ENCODE measurements around the gene HSD11B1L. TPM values are rescaled to one million over a fixed set of nuclear protein-coding genes. Genes with fewer than 3 reads are reported as not detected.

HSD11B1L gene
- total RNA-seq, 2 donors from 2014 or later, result 1.8 to 3.6 TPM

GRCh38 chr19:5673752-5674151 lies 7.1 kb upstream of the HSD11B1L start:
- ATAC-seq, result no peak
- H3K27ac Mint-ChIP-seq, result no peak overlapping the region
- no peak for DNase-seq (ENCODE audit: low spot score)
- H3K27me3 Mint-ChIP-seq, result no peaks in the 10 kb centered on the region
- no peaks in the 10 kb centered on the region for H3K9me3 Mint-ChIP-seq
- no peak overlapping the region for H3K4me3 Mint-ChIP-seq
- H3K4me1 Mint-ChIP-seq (ENCODE audit: low read depth in 2 of 2), result peaks cover 0 to 3% of the 10 kb centered on the region in 2 donors
- no peaks in the 10 kb centered on the region for H3K36me3 Mint-ChIP-seq

- Mint-ChIP-seq H3K36me3 (no peaks in the 10 kb centered on the region), H3K4me1 (ENCODE audit: low read depth in 2 of 2) (peaks cover 5 to 7% of the 10 kb centered on the region in 2 donors), H3K27me3 (no peaks in the 10 kb centered on the region), H3K9me3 (no peaks in the 10 kb centered on the region), H3K4me3 (no peak overlapping the region), H3K27ac (no peak overlapping the region)
- no peak for DNase-seq (ENCODE audit: low spot score)
- no peak for ATAC-seq
Observed at GRCh38 chr19:5674714-5675113, 6.1 kb upstream of the HSD11B1L start.

GRCh38 chr19:5676105-5676771 lies 4.6 kb upstream of the HSD11B1L start:
- Mint-ChIP-seq H3K27me3 (no peaks in the 10 kb centered on the region), H3K27ac (no peak overlapping the region), H3K4me1 (ENCODE audit: low read depth in 2 of 2) (peaks cover 11 to 14% of the 10 kb centered on the region in 2 donors), H3K36me3 (no peaks in the 10 kb centered on the region), H3K4me3 (no peak overlapping the region), H3K9me3 (no peaks in the 10 kb centered on the region)
- ATAC-seq (no peak), DNase-seq (ENCODE audit: low spot score) (no peak)

GRCh38 chr19:5676772-5677105 lies 4.1 kb upstream of the HSD11B1L start:
- DNase-seq (ENCODE audit: low spot score), result no peak
- ATAC-seq, result no peak
- H3K27me3 Mint-ChIP-seq, result no peaks in the 10 kb centered on the region
- no peaks in the 10 kb centered on the region for H3K36me3 Mint-ChIP-seq
- H3K4me1 Mint-ChIP-seq (ENCODE audit: low read depth in 2 of 2), result peaks cover 16 to 19% of the 10 kb centered on the region in 2 donors
- no peaks in the 10 kb centered on the region for H3K9me3 Mint-ChIP-seq
- no peak overlapping the region for H3K27ac Mint-ChIP-seq
- H3K4me3 Mint-ChIP-seq, result no peak overlapping the region

- no peak overlapping the region for H3K27ac Mint-ChIP-seq
- no peak for ATAC-seq
- H3K4me1 Mint-ChIP-seq (ENCODE audit: low read depth in 2 of 2), result peaks cover 18 to 20% of the 10 kb centered on the region in 2 donors
- no peaks in the 10 kb centered on the region for H3K9me3 Mint-ChIP-seq
- H3K36me3 Mint-ChIP-seq, result no peaks in the 10 kb centered on the region
- H3K27me3 Mint-ChIP-seq, result no peaks in the 10 kb centered on the region
- DNase-seq (ENCODE audit: low spot score), result no peak
- H3K4me3 Mint-ChIP-seq, result no peak overlapping the region
Observed at GRCh38 chr19:5677136-5677535, 3.7 kb upstream of the HSD11B1L start.

- no peak overlapping the region for H3K27ac Mint-ChIP-seq
- H3K9me3 Mint-ChIP-seq, result no peaks in the 10 kb centered on the region
- no peak overlapping the region for H3K4me3 Mint-ChIP-seq
- DNase-seq (ENCODE audit: low spot score) (no peak), ATAC-seq (no peak)
- no peaks in the 10 kb centered on the region for H3K27me3 Mint-ChIP-seq
- no peaks in the 10 kb centered on the region for H3K36me3 Mint-ChIP-seq
- H3K4me1 Mint-ChIP-seq (ENCODE audit: low read depth in 2 of 2), result peaks cover 18 to 20% of the 10 kb centered on the region in 2 donors
Observed at GRCh38 chr19:5677580-5677979, 3.2 kb upstream of the HSD11B1L start.

GRCh38 chr19:5678071-5678718 lies 2.6 kb upstream of the HSD11B1L start:
- no peak for DNase-seq (ENCODE audit: low spot score)
- Mint-ChIP-seq H3K4me1 (ENCODE audit: low read depth in 2 of 2) (peaks cover 18 to 20% of the 10 kb centered on the region in 2 donors), H3K27me3 (no peaks in the 10 kb centered on the region), H3K27ac (no peak overlapping the region), H3K9me3 (no peaks in the 10 kb centered on the region), H3K36me3 (no peaks in the 10 kb centered on the region), H3K4me3 (no peak overlapping the region)
- no peak for ATAC-seq

- Mint-ChIP-seq H3K4me3 (peak overlapping the region; percentile 86), H3K27ac (peak overlapping the region; percentile 85 to 96), H3K36me3 (no peaks in the 10 kb centered on the region)
Observed at GRCh38 chr19:5679289-5680083, 1.3 kb upstream of the HSD11B1L start.

GRCh38 chr19:5680084-5680436 lies 767 bp upstream of the HSD11B1L start:
- ATAC-seq, result no peak

More at GRCh38 chr19:5679289-5680083, 1.3 kb upstream of the HSD11B1L start:
- ATAC-seq (no peak), DNase-seq (ENCODE audit: low spot score) (no peak)
- Mint-ChIP-seq H3K27me3 (no peaks in the 10 kb centered on the region), H3K4me1 (ENCODE audit: low read depth in 2 of 2) (peaks cover 18 to 23% of the 10 kb centered on the region in 2 donors), H3K9me3 (no peaks in the 10 kb centered on the region)

GRCh38 chr19:5681391-5682106 lies 722 bp downstream of the HSD11B1L start:
- Mint-ChIP-seq H3K27me3 (no peaks in the 10 kb centered on the region), H3K4me1 (ENCODE audit: low read depth in 2 of 2) (peaks cover 24% of the 10 kb centered on the region in 2 donors), H3K9me3 (no peaks in the 10 kb centered on the region), H3K27ac (peak overlapping the region; percentile 5 to 26), H3K36me3 (no peaks in the 10 kb centered on the region), H3K4me3 (peak overlapping the region; percentile 86)
- DNase-seq (ENCODE audit: low spot score) (no peak), ATAC-seq (no peak)

More at GRCh38 chr19:5680084-5680436, 767 bp upstream of the HSD11B1L start:
- H3K36me3 Mint-ChIP-seq, result no peaks in the 10 kb centered on the region
- H3K9me3 Mint-ChIP-seq, result no peaks in the 10 kb centered on the region
- H3K27ac Mint-ChIP-seq, result peak overlapping the region; percentile 85 to 96
- DNase-seq (ENCODE audit: low spot score), result no peak
- H3K4me3 Mint-ChIP-seq, result peak overlapping the region; percentile 86
- no peaks in the 10 kb centered on the region for H3K27me3 Mint-ChIP-seq
- peaks cover 18 to 23% of the 10 kb centered on the region in 2 donors for H3K4me1 Mint-ChIP-seq (ENCODE audit: low read depth in 2 of 2)

GRCh38 chr19:5682107-5682482 lies 1.3 kb downstream of the HSD11B1L start:
- H3K4me3 Mint-ChIP-seq, result peak overlapping the region; percentile 86
- H3K27ac Mint-ChIP-seq, result peak overlapping the region in 1 of 2 donors; percentile 26
- H3K27me3 Mint-ChIP-seq, result no peaks in the 10 kb centered on the region
- DNase-seq (ENCODE audit: low spot score), result no peak
- H3K4me1 Mint-ChIP-seq (ENCODE audit: low read depth in 2 of 2), result peaks cover 24 to 25% of the 10 kb centered on the region in 2 donors
- no peaks in the 10 kb centered on the region for H3K9me3 Mint-ChIP-seq
- ATAC-seq, result no peak
- H3K36me3 Mint-ChIP-seq, result no peaks in the 10 kb centered on the region

GRCh38 chr19:5683177-5683886 lies 2.5 kb downstream of the HSD11B1L start:
- H3K27ac Mint-ChIP-seq, result no peak overlapping the region
- DNase-seq (ENCODE audit: low spot score) (no peak), ATAC-seq (no peak)
- no peaks in the 10 kb centered on the region for H3K9me3 Mint-ChIP-seq
- peaks cover 24 to 28% of the 10 kb centered on the region in 2 donors for H3K4me1 Mint-ChIP-seq (ENCODE audit: low read depth in 2 of 2)
- no peaks in the 10 kb centered on the region for H3K36me3 Mint-ChIP-seq
- no peaks in the 10 kb centered on the region for H3K27me3 Mint-ChIP-seq
- peak overlapping the region; percentile 29 for H3K4me3 Mint-ChIP-seq
